HG02973 (cell line): ENCODE results near the gene TUSC1.
"Not testable (repeated sequence)": the region's sequence is repeated elsewhere in the genome, so short reads cannot be mapped to it uniquely, and the experiment has no call there.

Experiments used
- ATAC-seq: cut with Tn5 transposase; IDR thresholded peaks from one replicate; pipeline ENCODE4 v1.9.1; 2021; ENCODE audit warnings: moderate library complexity; ENCODE audit not compliant: unreplicated experiment

The TUSC1 gene

DNA sequence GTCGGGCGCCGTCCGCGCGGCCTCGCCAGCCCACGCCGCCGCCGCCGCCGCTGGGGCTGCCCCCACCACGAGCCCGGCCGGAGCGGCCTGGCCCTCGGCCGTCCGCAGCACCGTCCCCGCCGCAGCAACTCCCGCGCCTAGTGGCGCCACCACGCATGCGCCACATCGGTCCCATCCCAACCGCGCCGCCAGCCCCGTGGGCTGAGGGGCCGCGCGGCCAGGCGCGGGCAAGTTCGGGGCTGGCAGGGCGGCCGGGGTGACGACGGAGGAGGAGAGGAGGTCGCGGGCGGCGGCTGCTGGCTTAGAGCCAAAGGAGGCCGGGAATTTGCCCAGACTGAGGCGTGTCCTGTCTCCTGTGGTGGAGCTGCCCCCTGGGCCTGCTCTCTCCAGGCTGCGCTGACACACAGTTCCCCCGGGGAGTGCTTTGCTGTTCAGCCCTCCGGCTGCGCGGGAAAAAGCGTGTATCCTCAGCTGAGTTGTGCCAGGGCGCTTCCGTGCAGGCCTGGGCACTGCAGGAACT is at the start of gene TUSC1:
TSS of gene TUSC1 (minus strand) at position 298 of the 520 bp plus-strand sequence. CDS start at position 166, 132 bp downstream.
- ATAC-seq, result peak; percentile 43

DNA sequence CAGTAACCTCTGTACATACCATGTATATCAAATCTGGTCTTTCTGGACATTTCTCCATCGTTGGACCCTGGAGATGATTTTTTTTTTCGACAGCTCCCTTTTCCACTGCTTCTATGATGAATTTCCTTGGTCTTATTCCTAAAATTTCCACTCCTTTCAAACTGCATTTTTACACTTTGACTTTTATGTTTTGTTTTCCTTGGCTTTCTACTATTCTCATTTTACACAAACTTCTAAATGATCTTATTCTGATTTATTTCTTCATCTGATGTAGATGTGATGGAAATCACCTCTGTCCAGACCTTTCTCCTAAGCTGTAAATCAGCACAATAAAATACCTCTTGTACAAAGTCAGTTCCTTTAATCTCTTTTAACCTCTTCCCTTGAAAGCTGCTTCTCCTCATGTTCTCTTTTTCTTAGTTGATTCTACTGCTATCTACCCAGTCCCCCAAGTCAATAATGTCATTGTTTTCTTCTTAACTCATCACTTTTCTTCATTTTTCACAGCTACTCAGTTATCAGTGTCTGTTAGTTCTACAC is 48.7 kb upstream of the TUSC1 start:
- ATAC-seq, result no peak

DNA sequence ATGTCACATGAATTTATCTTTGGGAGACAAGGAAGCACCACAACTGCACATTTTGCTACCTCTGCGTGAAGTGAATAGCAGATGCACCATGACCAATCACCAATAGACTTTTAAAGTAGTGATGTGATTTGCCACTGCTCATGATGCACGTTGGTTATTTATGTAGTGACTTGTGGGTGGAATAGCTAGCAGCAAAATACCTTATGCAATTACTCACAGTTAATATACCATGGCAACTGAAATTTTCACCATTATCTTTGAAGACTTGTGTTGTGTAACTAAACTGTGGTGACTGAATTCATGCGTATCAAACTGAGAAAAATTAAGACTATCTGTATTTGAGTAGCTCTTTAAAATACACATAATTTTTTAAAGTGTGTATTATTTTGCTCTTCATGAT is 46.2 kb upstream of the TUSC1 start:
- ATAC-seq, result no peak

DNA sequence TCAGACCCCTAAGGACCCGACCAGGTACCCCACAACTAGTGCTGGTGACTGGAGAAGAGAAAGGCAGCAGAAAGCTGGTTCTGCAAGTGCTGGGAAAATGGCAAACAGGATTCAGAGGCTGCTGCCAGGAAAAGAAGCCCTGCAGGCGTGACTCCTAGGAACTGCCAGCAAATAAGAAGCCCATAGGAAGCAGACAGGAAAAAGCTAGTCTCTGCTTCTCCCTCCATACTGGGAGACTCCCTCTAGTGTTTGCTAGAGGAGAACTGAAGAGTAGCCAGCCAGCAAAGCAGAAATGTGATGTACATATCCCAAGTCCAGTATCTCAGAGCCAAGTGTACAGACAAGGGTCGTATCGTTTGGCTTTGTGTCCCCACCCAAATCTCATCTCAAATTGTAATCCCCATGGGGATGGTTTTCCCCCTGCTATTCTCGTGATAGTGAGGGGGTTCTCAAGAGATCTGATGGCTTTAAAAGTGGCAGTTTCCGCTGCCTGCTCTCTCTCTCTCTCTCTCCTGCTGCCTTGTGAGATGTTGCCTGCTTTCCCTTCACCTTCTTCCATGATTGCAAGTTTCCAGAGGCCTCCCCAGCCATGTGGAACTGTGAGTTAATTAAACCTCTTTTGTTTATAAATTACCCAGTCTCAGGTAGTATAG is 38.1 kb upstream of the TUSC1 start:
- no peak for ATAC-seq

DNA sequence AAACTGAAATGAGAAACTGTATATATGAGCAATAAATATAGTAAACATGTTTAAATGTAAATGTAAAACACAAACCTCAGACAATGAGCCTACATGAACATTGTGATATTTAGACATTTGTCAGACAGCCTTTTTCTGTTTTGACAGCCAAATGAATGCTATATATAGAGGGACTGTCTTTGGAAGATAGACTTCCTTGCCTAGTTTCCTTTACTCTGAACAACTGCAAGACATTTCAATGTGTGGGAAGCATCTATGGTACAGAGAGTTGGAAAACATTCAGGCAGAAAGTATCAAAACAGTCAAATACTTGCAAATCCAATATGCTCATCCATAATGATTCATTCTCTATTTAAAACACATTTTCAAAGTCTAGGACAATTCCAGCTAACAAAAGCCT is 31.7 kb upstream of the TUSC1 start:
- ATAC-seq, result no peak

DNA sequence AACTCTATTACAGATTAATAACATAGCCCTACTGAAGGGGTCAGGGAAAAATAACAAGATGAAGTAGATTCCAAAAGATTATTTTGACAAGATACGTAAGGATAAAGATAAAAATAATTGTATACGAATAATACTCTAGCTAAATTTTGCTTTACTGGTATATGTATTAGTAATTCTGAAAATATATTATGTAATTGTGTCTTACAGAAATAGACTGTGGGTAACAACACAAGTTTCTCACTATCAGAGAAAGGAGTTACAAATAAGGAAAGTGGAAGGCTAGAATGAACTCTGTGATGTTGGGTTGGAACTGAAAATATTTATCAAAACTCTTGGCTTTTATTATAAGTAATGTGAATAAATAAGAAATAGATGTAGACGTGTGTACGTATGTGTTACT is 26.6 kb upstream of the TUSC1 start:
- no peak for ATAC-seq

DNA sequence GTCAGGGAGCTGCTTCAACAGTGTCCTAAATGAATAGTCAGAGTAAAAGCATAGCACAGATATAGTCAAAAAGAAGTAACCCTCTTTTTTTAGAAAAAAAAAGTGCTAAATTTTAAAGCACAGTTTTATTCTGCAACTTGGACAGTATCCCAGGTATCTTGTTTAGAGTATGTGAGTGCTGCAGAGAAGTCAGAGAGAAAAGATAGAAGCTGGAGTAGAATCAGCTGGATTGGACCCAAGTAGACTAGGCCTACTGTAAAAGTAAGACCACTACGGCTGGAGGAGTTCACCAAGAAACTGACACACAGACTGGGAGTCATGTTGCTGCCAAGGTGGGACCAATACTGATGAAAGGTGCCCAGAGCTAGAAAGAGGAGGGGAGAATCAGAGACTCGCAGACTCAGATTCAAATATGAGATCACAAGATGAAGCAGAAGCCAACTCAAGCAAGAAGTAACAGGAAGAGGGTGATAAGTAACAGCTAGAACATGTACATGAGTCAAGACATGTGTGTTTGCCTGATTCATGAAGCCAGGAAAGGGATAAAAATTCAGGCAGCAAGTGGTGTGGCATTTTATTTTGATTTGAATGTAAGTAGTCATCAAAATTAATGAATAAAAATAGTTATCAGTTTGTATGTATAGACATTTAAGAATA is 25.6 kb upstream of the TUSC1 start:
- no peak for ATAC-seq

DNA sequence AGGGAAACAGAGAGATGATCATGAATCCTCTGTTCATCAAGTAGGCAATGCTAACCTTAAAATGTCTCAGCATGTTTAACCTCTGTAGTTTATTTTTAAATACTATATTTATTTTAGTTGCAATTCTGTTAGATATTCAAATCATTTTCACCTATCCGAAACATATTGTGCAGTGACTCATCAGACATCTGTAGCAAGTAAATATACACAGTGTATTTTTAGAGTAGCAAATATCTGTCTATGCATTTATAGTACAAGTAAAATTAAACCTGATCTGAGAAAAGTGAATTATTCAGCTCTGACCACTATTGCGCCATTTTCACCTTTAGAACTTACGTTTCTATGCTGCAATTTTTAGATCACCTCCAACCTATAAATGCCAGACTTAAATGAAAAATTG is 24.3 kb upstream of the TUSC1 start:
- no peak for ATAC-seq

DNA sequence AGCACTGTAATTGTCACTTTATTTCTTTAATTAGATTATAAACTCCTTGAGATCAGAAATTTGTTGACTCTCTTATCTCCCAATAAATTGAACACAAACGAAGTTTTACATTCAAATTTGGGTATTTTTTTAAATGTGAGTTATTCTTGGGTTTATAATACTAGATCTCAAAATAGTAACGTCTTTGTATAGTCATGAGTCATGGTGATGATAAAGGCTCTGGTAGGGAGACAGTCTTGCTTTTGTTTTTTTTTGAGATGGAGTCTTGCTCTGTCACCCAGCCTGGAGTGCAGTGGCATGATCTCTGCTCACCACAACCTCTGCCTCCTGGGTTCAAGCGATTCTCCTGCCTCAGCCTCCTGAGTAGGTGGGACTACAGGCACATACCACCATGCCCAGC is 22.7 kb upstream of the TUSC1 start:
- ATAC-seq, result not testable (repeated sequence)

DNA sequence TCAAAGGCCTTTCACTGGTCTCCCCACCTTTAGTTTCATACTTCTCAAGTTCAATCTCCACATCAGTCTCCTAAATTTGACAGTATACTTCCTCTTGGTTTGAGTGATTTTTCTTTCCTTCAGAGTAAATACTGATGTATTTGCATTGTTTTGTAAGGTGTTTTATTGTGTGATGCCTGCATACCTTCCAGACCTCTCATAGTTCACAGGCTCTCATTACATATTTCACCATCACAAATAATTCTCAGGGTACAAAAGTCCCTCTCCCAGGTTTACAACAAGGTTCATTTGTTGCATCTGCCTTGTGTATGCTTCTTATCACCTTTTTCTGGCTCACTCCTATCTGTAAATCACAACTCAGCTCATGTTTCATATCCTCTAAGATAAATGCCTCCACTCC is 22.2 kb upstream of the TUSC1 start:
- no peak for ATAC-seq

DNA sequence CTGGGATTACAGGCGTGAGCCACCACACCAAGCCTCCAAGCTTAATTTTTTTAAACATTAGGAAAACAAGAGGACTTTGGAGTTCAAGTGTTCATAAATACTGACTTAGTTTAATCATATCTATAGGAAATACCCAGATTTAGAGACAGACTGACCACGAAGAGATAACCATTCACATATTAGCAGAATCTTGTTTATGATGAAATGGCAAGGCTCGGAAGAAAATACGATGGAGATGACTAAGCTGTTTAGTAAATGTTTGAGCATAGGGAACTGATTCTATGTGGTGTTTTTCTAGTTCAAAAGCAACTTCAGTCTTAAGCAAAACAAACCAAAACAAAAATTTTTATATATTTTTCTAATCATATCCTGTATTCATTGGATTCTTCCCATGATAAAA is 13.5 kb upstream of the TUSC1 start:
- no peak for ATAC-seq

DNA sequence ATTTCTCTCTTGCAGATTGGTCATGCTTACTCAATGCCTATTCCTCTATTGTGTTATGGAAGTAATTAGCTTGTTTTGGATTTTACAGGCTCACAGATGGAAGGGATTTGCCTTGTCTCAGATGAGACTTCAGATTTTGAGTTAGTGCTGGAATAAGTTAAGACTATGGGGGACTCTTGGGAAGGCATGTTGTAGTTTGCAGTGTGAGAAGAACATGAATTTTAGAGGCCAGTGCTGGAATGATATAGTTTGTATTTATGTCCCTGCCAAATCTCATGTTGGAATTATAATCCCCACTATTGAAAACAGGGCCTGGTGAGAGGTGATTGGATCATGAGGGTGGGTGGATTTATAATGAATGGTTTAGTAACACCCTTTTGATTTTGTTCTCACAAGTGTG is 6.1 kb upstream of the TUSC1 start:
- no peak for ATAC-seq

DNA sequence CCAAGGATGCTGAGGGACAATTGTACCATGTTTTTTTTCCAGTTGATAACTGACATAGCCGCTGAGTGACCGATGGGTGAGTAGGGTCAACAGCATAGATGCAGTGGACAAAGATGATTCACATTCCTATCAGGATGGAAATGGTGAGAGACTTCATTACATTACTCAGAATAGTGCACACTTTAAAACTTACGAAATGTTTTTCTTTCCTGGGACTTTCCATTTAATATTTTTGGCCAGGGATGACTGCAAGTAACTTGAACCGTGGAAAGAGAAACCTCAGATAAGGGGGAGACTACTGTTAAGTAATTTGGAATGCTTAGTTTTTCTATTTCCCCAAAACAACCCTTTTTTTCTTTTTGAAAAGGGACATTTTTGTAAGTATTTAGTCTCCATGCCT is 3.0 kb upstream of the TUSC1 start:
- ATAC-seq, result no peak

DNA sequence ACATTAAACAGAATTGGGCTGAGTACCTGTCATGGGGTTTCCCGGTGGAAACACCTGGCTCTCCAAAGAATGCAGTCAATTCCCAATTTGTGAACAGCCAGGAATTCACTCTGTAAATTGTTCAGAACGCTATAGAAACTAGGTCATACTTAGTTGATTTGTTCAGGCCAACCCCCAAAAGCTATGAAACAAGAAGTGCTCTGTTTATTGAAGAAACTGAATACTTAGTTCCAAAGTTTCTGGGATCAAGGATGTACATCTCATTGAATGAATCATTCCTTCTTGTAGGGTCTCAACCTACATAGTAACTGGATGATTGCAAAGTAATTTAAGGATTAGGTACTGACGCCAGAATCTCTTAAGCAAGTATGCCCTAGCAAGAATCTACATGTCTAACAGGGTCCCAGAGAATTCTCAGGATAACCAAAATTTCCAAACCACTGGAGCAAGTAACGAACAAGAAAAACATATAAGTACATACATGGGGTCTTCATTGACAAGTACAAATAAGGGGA is 659 bp upstream of the TUSC1 start:
- no peak for ATAC-seq

DNA sequence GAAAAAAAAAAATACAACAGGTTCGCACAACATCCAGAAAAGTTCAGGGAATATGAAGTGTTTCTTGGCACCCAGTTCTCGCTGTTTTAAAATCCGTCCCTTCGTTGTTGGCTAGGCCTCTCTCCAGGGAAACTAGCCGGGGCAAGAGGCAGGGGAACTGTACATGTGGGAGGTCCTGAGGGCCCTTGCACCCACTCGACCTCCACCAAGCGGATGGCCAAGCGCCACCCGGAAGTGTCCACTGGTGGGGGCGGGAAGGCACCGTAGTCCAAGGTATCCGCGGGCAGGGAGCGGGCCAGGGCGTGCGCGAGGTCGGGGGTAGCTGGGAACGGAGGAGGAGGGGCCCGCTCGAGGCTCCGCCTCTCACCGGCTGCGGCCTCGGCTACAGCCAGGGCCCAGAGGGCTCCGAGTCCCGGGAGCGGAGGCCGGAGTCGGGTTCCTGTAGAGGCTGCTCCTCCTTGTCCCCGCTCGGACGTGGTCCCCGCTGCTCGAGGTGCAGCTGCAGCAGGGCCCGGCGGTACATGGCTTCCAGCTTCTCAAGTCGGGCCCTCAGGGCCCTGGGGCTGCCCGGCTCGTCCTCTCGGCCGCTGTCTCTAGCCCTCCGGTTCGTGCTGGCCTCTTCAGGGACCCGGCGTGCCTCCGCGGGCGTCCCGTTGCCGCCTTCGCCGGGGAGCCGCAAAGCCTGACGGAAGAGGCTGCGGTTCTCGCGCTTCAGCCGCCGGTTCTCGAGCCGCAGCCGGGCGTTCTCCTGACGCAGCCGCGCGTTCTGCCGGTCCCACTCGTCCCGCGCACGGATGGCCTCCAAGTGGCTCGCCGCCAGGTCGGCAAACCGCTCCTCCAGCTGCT is 720 bp downstream of the TUSC1 start:
- ATAC-seq, result peak; percentile 25

DNA sequence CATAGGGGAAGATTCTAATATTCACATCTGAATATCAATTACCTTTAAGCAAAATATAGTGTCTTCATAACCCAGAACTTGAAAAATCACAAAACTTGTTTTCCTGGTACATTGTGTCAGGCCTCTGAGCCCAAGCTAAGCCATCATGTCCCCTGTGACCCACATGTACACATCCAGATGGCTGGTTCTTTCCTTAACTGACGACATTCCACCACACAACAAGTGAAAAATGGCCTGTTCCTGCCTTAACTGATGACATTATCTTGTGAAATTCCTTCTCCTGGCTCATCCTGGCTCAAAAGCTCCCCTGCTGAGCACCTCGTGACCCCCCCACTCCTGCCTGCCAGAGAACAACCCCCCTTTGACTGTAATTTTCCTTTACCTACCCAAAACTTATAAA is 2.4 kb downstream of the TUSC1 start:
- not testable (repeated sequence) for ATAC-seq

DNA sequence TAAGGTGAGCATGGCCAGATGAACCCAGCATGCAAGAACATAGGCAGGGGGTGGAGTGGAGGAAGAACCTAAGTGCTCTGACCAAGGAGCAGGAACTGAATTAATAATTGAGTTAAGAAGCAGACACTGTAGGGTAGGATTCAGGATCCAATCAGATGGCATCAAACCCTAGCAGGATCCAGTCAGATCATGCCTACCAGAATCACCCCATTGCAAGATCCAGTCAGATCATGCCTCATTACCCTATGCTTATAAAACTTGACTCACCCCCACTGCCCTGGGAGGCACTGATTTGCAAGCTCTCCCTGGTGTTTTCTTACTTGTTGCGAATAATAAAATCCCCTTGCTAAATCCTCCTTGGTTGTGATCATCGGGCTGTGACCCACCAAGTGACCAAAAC is 19.7 kb downstream of the TUSC1 start:
- ATAC-seq, result no peak

DNA sequence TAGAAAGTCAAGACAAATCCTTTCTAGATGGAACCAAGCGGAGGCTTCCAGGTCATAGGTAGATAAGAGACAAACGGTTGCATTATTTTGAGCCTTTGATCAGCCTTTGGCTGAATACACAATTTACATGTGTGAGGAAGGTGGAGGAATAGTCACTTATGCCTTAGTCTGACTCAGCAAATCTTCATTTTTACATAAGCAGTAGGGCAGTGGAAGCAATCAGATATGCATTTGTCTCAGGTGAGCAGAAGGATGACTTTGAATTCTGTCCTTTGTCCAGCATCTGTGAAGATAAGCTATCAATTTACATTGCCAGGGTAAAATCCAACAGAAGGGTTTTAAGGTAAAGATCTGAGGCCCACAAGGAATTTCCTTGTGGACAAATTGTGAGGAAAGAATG is 23.8 kb downstream of the TUSC1 start:
- no peak for ATAC-seq

DNA sequence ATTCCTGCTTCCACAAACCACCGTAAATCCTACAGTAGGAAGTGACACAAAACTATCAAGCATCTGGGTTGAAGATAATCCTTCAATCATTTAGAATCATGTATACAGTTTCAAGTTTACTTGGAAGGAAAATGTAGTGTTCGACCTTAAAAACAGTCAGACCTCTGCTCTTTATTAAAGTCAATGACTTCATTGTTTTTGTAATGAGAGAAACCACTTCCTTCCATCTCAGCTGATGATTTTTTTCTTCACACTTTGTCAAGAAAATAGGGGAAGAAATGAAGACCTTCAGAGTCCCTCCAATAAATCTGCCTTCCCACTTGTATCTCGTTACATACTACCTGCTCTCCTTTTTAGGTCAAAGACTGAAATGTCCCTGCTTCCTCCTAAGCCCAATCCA is 30.1 kb downstream of the TUSC1 start:
- ATAC-seq, result no peak

DNA sequence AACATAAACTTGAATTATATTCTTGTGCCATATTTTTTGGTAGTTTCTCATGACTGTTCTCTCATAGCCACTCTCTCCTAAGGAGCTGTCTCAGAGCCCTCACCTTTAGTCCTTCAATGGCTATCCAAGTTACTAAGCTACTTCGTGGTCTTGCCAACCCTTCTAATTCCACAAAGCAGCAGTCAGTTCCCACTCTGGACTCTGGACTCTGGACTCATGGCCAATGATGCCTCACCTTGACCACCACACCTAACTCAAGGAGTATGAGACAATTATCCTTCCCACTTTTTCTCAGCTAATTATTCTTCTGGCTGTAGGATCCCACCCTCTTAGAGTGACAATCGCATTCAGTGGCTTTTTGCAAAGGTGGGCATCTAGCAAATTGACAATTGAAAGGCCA is 42.2 kb downstream of the TUSC1 start:
- no peak for ATAC-seq

DNA sequence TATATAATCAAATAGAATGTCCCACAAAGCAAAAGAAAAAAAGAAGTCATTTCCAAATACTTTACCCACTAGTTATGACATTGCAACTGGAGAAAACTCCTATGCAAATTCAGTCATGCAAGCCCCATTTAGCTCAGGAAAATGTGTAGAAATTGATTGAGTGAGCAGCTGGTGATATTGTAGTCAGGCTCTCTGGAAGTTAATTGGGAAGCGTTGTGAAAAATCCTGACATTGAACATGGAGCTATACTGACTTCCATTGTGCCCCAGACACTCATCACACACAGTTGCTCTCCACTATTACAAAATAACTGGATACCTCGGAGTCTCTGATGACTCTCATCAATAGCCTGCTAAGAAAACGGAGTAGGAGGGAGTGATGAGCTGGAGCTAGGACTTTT is 49.0 kb downstream of the TUSC1 start:
- no peak for ATAC-seq
